Stimulated activated CD4-positive, alpha-beta T cell treated with anti-CD3 and anti-CD28 coated beads, Interleukin-1b, Interleukin-23, amount 100 ng/mL, for 1 hour (primary cell): Measurements from ENCODE around the gene PODXL.
"Not testable (repeated sequence)": the region's sequence is repeated elsewhere in the genome, so short reads cannot be mapped to it uniquely, and the experiment has no call there.

Experiments used
- DNase-seq, 2 donors: peaks; one replicate each; pipeline ENCODE4 v3.0.0-alpha.2; 2020; ENCODE audit warnings: low read depth in 2 of 2

The PODXL gene

GRCh38 chr7:131538071-131538812 is 18.2 kb downstream of the PODXL start:
- DNase-seq, result no peak

DNA sequence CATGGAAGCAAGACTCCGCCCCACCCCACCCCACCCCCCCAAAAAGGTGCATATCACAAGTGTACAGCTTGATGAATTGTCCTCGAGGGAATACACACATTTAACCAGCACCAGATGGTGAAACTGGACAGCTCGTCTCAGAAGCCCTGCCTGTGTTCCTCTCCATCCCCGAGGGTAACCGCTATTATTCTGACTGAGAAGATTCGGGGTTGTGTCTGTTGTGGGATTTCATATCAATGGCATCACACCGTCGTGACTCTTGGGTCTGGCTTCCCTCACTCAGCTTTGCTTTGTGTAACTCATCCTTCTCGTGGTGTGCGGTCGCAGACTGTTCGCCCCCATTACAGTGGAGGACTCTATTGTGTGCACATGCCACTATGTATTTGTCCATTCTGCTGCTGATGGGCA is 18.9 kb downstream of the PODXL start:
- no peak for DNase-seq

GRCh38 chr7:131536361-131536849 is 20.0 kb downstream of the PODXL start:
- no peak for DNase-seq

GRCh38 chr7:131533566-131534561 is 22.6 kb downstream of the PODXL start:
- DNase-seq, result no peak

GRCh38 chr7:131533151-131533559 is 23.3 kb downstream of the PODXL start:
- DNase-seq, result no peak

- no peak for DNase-seq
Observed at GRCh38 chr7:131532570-131533091, 23.8 kb downstream of the PODXL start.

- DNase-seq, result no peak
Observed at GRCh38 chr7:131530137-131530536, 26.3 kb downstream of the PODXL start.

DNA sequence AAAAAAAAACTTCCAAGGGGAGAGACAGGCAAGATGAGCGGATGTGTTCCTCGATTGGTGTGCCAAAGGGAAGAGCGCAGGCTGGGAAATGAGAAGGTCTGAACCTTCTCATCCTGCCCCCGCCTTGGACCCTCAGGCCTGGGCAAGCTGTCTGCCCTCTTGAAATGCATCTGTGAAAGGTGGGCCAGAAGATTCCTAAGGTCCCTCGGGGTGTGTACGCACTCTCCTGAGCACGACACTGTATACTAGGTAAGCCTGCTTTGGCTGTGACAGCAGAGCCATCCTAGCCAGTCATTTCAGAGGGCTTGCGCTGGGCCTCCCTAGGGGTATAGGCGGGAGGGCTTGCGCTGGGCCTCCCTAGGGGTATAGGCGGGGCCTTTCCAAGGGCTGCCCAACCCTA is 26.8 kb downstream of the PODXL start:
- no peak for DNase-seq

DNA sequence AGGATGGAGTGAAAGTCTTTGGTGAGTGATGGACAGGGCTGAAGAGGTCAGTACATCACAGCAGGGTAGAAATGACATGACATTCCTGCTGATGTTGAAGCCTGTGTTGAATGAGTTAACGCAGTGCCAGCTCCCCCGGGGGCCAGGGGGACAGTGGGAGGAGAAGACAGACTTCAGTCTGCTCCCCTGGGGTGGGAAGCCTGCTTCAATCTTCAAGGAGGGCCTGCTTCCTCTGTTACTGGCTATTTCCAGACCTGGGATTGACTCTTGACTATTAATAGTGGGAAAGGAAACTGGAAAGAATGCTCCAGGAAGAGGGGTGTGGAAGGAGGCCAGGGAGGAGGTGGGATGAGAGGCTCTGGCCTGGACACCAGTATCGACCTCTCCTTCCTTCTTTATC is 27.2 kb downstream of the PODXL start:
- DNase-seq, result no peak

- DNase-seq, result no peak
Observed at GRCh38 chr7:131527456-131527855, 29.0 kb downstream of the PODXL start.

DNA sequence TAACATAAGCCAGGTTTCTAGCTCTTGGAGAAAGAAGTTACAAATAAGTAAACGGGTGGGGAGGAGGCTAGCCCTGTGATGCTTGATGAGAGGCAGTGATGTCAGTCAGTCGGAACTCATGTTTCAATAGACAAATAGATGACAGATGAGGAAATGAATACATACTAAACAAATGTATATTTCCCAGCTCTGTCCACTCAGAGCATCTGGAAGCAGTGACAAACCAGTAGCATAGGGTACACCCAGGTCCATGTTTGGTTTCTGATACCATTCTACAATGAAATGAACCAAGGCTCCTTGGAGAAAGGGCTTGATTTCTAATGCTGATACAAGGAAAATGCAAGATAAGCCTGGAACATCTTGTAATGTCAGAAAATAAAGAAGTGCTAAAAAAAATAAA is 30.6 kb downstream of the PODXL start:
- no peak for DNase-seq

DNA sequence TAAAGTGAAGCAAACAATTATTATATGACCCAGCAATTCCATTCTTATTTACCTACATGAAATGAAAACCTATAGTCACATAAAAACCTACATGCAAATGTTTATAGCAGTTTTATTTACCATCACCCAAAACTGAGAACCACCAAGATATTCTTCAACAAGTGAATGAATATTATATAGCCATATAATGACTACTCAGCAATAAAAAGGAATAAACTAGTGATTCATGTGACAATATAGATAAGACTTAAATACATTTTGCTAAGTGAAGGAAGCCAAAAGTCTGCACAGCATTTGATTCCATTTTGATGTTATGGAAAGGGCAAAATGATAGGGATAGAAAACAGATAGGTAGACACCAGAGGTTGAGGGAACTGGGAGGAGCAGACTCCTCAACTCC is 31.7 kb downstream of the PODXL start:
- DNase-seq, result no peak

- DNase-seq, result no peak
Observed at GRCh38 chr7:131524115-131524514, 32.3 kb downstream of the PODXL start.

- DNase-seq, result no peak
Observed at GRCh38 chr7:131522325-131522930, 34.0 kb downstream of the PODXL start.

DNA sequence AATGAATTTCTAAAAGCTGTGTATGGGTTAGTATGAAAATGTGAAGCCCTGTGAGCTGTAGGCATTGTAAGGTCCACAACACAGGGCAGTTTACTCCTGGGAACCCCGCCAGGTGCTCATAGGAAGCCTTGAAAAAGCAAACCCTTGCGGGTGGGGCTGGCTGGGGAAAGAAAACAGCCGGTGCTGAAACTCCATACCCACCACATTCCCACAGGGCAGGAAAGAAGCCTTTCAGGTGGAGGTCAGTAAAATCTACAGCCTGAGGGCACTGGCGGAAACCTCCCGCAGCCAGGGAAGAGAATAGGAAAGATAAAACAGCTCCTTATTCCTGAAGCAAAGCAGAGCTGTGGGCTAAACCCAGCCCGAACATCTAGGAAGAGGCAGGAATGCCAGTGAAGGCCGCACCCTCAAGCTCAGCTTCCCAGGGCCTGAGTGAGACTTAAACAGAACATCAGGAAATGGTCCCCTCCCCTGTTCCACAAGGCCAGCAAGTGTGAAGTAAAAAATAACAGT is 34.7 kb downstream of the PODXL start:
- no peak for DNase-seq

- no peak for DNase-seq
Observed at GRCh38 chr7:131518626-131519025, 37.8 kb downstream of the PODXL start.

- DNase-seq, result no peak
Observed at GRCh38 chr7:131517218-131517923, 39.1 kb downstream of the PODXL start.

DNA sequence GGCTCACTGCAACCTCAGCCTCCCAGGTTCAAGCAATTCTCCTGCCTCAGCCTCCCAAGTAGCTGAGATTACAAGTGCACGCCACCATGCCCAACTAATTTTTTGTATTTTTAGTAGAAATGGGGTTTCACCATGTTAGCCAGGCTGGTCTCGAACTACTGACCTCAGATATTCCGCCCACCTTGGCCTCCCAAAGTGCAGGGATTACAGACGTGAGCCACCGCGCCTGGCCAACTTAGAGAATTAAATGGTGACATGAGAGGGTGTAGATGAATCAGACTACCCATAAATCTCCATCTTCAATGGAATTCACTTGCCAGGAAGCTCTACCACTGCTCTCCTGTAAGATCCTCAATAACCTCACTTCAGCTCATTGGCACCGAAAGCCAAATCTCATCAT is 41.0 kb downstream of the PODXL start:
- not testable (repeated sequence) for DNase-seq

DNA sequence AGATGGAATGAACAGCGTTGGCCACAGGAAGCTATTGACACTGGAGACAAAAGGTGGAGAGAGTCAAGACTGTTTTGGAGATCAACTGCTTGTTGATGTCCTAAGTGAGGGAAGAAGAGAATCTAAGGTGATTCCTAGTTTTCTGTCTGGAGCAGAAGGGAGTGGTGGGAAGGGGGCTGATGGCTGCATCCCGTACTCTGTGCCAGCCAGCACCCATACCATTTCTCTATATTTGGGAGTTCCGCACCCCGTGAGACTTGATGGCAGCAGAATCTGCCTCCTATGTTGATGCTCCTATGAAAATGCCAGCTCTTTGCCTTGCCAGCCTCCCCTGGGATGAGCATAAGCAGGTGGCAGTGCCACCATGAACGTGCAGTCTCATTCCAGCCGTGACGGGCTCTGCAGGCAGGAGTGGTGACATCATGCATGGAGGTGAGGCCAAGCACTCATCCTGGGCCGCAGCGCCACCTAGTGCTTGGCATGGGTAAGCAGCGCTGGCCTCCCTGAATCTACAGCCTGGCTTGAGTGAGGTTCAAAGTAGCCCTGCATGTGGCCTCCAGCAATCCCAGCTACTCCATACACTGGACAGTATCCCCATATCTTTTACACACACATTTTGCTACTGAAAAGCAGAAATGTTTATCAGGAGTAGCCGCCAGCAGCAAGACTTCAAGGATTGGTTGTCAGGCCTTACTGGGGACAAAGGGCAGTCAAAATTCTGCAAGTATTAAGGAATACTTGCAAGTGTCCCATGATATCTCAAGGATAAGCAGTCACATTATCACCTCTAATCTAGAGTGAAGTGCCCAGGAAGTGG is 43.0 kb downstream of the PODXL start:
- peak; percentile 36 to 66 for DNase-seq
